BE2C (cell line): ENCODE measurements around the gene EVX1.

Experiments used
- DNase-seq: peaks from one replicate; pipeline ENCODE4 v3.0.0-alpha.2; 2020
- H3K27me3 ChIP-seq: fragments of 250-450 bp; sonication (Bioruptor Pico); 2 replicates; pipeline ENCODE4 v1.5.1; 2020; ENCODE audit warnings: mild to moderate bottlenecking
- H3K36me3 ChIP-seq: fragments of 250-450 bp; sonication (Bioruptor Pico); 2 replicates; pipeline ENCODE4 v1.5.1; 2020; ENCODE audit warnings: mild to moderate bottlenecking
- H3K4me1 ChIP-seq: fragments of 250-450 bp; sonication (Bioruptor Pico); 2 replicates; pipeline ENCODE4 v1.5.1; 2020
- H3K4me3 ChIP-seq: 2 replicates; pipeline ENCODE4 v1.5.1; 2011; ENCODE audit warnings: low read depth, low read length
- H3K9me3 ChIP-seq: fragments of 250-450 bp; sonication (Bioruptor Pico); 2 replicates; pipeline ENCODE4 v1.5.1; 2020
- CTCF ChIP-seq: IDR thresholded peaks from 2 replicates; pipeline ENCODE4 v1.5.1; 2012; ENCODE audit warnings: mild to moderate bottlenecking, low read depth, low read length

EVX1 gene

GRCh38 chr7:27297356-27297755 is 54.8 kb downstream of the EVX1 start:
- Histone ChIP-seq H3K4me3 (no peak overlapping the region), H3K27me3 (peaks cover 48% of the 10 kb centered on the region), H3K9me3 (no peaks in the 10 kb centered on the region), H3K36me3 (no peaks in the 10 kb centered on the region), H3K4me1 (no peaks in the 10 kb centered on the region)
- no peak for TF ChIP-seq CTCF
- no peak for DNase-seq
